ENCODE results near the gene MRPL23.

MRPL23 gene

DNA sequence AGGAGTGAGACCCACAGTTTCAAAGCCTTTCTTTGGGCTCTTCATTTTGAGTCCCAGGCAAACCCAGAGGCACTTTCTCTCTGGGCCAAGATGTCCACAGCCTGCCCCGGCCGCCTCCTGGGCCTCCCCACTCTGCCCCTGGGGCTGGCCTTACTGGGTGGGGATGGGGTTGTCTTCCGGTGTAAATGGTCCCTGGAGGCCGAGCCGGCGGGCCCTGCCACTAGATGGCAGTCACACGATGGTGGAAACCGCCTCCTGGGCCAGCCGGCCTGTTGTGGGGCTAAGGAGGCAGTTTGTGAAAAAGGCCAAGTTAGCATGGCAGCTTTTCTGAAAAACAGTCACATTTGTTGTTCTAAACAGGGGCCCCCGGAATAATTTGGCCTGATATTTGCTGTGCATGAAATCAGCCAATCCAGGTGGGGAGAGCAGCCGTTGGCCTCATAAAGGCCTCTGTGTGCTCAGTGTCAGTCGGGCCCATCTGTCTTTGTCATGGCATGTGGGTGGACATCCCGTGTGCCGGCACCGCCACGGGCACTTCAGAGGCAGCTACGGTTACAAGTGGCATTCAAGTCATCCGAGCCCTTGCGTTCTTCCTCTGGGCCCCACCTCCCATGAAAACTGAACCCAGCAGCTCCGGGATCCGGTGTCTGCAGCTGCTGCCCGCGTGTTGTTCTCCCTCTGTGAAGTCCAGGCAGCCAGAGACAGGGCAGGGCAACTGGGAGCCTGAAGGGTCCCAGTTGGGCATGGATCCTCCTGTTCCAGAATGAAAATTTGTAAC is 6.5 kb downstream of the MRPL23 start:
- no peak for DNase-seq (ENCODE audit: low spot score)

GRCh38 chr11:1958367-1958766 is 11.2 kb downstream of the MRPL23 start:
- no peak for DNase-seq (ENCODE audit: low spot score)

DNA sequence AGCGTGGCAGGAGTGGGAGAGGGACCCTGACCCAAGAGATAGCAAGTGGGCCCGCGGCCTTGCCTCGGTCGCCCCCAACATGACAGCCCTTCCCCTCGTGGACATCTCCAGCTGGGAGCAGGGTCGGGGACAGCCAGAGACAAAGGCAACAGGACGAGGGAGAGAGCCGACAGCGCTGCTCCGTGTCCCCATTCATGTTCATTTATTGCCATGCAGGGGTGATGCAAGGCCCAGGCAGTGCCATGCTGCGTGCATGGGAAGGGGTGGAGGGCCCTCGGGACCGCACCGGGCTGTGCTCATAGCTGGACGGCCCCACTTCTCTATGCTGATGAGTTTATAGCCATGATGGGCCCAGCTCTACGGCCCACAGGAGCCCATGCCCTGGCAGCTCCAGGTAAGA is 12.7 kb downstream of the MRPL23 start:
- no peak for DNase-seq (ENCODE audit: low spot score)

- DNase-seq (ENCODE audit: low spot score), result no peak
These were observed 16.7 kb downstream of the MRPL23 start for GRCh38 chr11:1963864-1964263.

DNA sequence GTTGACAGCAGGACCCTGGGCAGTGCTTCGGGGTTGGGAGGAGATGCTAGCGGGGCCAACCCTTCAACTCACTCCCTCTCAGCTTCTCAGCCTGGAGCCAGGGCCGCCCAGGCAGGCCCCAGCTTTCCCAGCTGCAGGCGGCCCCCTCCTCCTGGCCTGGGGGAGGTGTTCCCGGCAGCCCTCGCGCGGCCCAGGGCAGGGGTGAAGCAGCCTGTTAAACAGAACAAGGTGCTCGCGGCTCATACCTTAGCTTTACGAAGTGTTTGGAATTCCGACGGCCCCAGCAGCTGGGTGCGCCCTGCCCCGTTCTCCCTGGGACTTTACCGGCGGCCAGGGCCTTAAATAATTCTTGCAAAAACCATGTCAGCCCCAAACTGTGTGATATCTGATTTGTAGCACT is 17.2 kb downstream of the MRPL23 start:
- no peak for DNase-seq (ENCODE audit: low spot score)

GRCh38 chr11:1964955-1965354 is 17.8 kb downstream of the MRPL23 start:
- DNase-seq (ENCODE audit: low spot score), result no peak

GRCh38 chr11:1966531-1966930 is 19.4 kb downstream of the MRPL23 start:
- no peak for DNase-seq (ENCODE audit: low spot score)

DNA sequence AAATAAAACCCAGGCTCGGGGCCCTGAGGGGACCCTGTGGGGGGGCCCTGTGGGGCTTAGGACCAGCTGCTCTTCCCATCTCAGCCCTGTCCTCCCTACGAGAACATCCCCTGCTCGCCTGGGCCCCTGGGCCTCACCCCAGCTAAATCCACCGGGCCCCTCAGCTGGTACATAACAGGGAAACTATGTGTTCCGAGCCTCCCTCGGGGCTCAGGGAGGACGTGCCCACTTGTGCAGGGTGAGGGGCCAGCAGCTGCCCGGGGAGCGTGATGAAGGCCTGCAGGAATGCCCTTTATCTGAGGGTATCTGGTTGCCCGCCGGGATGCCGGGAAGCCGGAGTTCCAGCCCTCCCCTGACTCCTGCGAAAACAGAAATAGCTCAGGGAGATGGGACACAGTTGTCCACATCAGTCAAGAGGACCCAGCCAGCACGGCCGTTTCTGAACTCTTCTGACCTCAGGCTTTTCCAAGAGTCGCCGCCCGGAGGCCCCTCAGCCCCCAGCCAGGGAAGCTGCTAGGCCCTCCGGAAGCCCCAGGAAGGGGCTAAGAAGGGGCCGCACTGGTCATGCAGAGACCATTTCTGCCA is 20.6 kb downstream of the MRPL23 start:
- no peak for DNase-seq (ENCODE audit: low spot score)

DNA sequence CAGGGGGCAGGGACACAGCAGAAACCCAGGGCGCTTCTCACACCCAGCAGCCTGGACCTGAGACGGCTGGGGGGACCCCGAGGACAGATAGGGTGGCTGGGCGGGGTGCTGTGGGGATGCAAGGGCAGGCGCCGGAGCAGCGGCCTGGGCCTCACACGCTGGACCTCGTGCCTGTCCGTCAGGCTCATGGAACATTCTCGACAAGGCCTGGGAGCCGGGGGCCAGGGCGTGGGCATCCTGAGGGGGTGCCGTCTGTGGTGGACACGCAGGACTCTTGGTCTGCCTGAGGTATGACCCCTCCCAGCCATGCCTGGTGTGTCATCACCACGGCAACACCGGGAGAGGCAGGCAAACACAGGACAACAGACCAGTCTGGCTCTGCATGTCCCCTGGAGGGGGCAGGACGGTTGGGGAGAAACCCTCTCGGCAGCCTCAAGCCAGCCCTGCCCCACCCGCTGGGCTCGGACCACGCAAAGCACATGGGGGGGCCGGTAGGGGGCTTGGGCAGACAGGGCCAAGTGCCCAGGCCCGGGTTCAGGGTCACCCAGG is 21.4 kb downstream of the MRPL23 start:
- DNase-seq (ENCODE audit: low spot score), result no peak

- DNase-seq (ENCODE audit: low spot score), result no peak
These were observed 21.9 kb downstream of the MRPL23 start for GRCh38 chr11:1969035-1969434.

- no peak for DNase-seq (ENCODE audit: low spot score)
These were observed 22.6 kb downstream of the MRPL23 start for GRCh38 chr11:1969776-1970175.

GRCh38 chr11:1970956-1971355 is 23.8 kb downstream of the MRPL23 start:
- no peak for DNase-seq (ENCODE audit: low spot score)

DNA sequence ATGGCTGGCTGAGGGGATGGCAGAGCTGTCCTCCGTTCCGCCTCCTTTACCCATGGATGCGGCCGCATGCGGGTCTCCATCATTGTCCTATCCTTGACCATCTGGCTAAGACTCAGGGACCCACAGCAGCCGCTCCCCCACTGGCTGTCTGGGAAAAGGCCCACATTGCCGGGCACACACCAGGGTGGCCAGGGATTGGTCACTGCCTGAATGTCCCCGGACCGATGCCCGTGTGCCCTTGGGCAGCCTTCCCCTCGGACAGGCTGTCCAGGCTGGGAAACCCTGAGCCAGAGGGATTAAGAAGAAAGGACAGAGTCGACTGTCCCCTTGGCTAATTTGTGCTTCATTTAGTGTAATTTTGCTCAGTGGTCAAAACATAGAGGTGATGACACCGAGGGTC is 28.1 kb downstream of the MRPL23 start:
- no peak for DNase-seq (ENCODE audit: low spot score)

GRCh38 chr11:1978720-1979473 is 31.8 kb downstream of the MRPL23 start:
- DNase-seq (ENCODE audit: low spot score), result no peak

DNA sequence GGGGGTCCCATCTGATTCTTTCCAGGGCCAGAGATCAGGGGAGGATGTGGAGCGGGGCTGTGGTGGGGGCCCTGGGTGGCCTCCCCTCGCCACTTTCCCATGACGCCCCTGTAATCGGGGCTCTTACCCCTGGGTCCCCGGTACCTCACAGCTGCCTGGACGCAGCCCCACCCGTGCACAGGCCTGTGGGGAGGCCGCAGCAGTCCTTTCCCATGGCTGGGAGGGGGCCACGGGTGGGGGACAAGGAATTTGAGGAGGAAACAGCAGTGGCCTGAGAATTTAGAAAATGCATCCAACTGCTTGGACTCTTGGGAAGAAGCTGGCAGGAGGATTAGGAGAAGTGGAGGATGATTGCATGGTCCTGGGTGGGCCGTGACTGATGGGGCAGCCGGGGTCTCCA is 32.5 kb downstream of the MRPL23 start:
- DNase-seq (ENCODE audit: low spot score), result no peak

GRCh38 chr11:1982873-1983600 is 35.9 kb downstream of the MRPL23 start:
- DNase-seq (ENCODE audit: low spot score), result no peak

DNA sequence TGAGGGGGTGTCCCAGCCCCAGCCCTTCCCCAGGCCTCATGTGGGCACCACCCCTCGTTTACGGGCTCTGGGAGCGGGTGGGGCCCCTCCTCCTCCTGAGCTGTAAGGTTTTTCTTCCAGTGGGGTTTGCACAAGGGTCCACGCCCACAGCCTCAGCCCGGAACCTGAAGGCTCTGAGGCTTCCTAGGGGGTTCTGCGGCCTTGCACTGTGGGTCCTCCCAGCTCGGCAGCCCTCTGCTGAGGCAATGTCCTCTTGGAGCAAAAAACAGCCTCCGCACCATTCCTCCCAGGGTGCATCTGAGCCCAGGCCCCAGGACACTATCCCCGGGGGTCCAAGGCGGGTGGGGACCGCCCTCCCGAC is 36.4 kb downstream of the MRPL23 start:
- DNase-seq (ENCODE audit: low spot score), result no peak

GRCh38 chr11:1987024-1987423 is 39.9 kb downstream of the MRPL23 start:
- DNase-seq (ENCODE audit: low spot score), result no peak

GRCh38 chr11:1988174-1988573 is 41.0 kb downstream of the MRPL23 start:
- no peak for DNase-seq (ENCODE audit: low spot score)

DNA sequence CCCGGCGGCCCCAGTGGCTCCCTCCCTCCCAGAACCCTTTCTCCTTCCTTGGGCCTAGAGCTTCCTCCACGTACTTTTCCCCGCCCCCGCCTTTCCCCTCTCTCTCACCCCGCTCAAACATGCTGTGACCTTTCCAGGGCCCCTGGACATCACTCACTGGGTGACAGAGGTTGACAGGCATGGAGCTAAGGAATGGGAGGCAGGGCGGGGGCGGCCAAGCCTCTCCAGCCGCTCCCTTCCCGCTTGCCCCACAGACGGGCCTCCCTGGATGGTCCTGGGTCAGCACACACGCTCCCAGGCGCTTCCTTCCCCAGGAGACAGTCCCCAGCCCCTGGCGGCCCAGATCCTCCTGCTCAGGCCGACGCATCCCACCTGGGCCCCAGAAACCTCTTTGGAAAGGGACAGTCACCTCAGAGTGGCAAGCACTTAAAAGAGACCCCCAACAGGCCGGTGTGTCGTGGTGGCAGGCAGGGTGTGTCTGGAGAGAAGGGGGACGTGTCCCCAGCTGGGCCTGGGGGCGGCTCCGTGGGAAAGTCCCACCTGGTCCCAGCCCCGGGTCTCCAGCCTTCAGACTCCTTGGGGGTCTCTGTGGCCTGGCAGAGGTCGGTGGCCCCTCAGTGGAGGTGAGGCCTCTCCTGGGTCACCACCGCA is 41.7 kb downstream of the MRPL23 start:
- no peak for DNase-seq (ENCODE audit: low spot score)

- DNase-seq (ENCODE audit: low spot score), result no peak
These were observed 42.8 kb downstream of the MRPL23 start for GRCh38 chr11:1989953-1990352.

Measured in iPS-NIHi11 (cell line).